Measurements from ENCODE around the gene FUOM. TPM values are rescaled to one million over a fixed set of nuclear protein-coding genes. Genes with fewer than 3 reads are reported as not detected.

Gene FUOM
- total RNA-seq, 1 experiment from 2014 or later, result 6.2 TPM

GRCh38 chr10:133346413-133346812, 11.4 kb downstream of the FUOM start:
- no peaks in the 10 kb centered on the region for H3K4me1 ChIP-seq (replicated peaks)
- no peaks in the 10 kb centered on the region for H3K36me3 ChIP-seq
- no peak for DNase-seq (ENCODE audit: low read depth in 1 of 2, low spot score in 2 of 2)
- no peaks in the 10 kb centered on the region for H3K9me3 ChIP-seq (replicated peaks)
- H3K4me3 ChIP-seq, result no peak overlapping the region
- peaks cover 34% of the 10 kb centered on the region for H3K27me3 ChIP-seq (replicated peaks)
- no peak overlapping the region for H3K27ac ChIP-seq

DNA sequence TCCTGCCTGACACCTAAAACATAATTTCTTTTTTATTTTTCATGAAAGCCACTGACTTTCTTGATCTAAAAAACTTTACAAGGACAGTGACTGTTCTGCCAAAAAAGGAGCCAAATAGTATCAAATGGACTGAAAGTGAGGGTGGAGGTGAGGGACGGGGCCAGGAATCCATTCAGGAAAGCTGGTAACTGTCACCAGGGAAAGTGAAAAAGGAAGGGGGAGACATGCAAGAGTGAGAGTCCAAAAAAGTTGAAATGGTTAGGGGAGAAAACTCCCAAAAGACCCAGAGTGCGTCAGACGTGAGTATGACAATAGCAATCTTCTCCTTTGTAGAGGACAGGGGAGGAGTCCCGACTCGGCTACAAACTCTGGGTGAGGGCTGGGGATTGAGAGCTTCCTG, 13.6 kb downstream of the FUOM start:
- H3K27ac ChIP-seq, result no peak overlapping the region

GRCh38 chr10:133343558-133343957, 14.3 kb downstream of the FUOM start:
- H3K4me3 ChIP-seq, result no peak overlapping the region
- DNase-seq (ENCODE audit: low read depth in 1 of 2, low spot score in 2 of 2), result no peak
- no peak overlapping the region for H3K27ac ChIP-seq
- H3K4me1 ChIP-seq (replicated peaks), result 0 out of 2 replicates have a peak, but pooled peaks cover 4% of the 10 kb centered on the region
- H3K9me3 ChIP-seq (replicated peaks), result peaks cover 3% of the 10 kb centered on the region; the same call in 1 of the 2 replicates
- H3K36me3 ChIP-seq, result no peaks in the 10 kb centered on the region
- H3K27me3 ChIP-seq (replicated peaks), result peaks cover 48% of the 10 kb centered on the region

More for the DNA sequence above, 13.6 kb downstream of the FUOM start:
- Histone ChIP-seq H3K27me3 (replicated peaks) (peaks cover 48% of the 10 kb centered on the region), H3K9me3 (replicated peaks) (peaks cover 3% of the 10 kb centered on the region; the same call in 1 of the 2 replicates), H3K4me1 (replicated peaks) (0 out of 2 replicates have a peak, but pooled peaks cover 4% of the 10 kb centered on the region), H3K36me3 (no peaks in the 10 kb centered on the region), H3K4me3 (no peak overlapping the region)
- DNase-seq (ENCODE audit: low read depth in 1 of 2, low spot score in 2 of 2), result no peak

GRCh38 chr10:133342942-133343341, 14.9 kb downstream of the FUOM start:
- Histone ChIP-seq H3K4me1 (replicated peaks) (0 out of 2 replicates have a peak, but pooled peaks cover 4% of the 10 kb centered on the region), H3K4me3 (no peak overlapping the region), H3K27me3 (replicated peaks) (peaks cover 48% of the 10 kb centered on the region), H3K36me3 (no peaks in the 10 kb centered on the region), H3K9me3 (replicated peaks) (peaks cover 6% of the 10 kb centered on the region; the same call in 1 of the 2 replicates), H3K27ac (no peak overlapping the region)
- no peak for DNase-seq (ENCODE audit: low read depth in 1 of 2, low spot score in 2 of 2)

GRCh38 chr10:133341983-133342382, 15.8 kb downstream of the FUOM start:
- Histone ChIP-seq H3K36me3 (no peaks in the 10 kb centered on the region), H3K9me3 (replicated peaks) (peaks cover 6% of the 10 kb centered on the region; the same call in 1 of the 2 replicates), H3K4me1 (replicated peaks) (0 out of 2 replicates have a peak, but pooled peaks cover 4% of the 10 kb centered on the region), H3K27me3 (replicated peaks) (peaks cover 56% of the 10 kb centered on the region), H3K27ac (no peak overlapping the region), H3K4me3 (no peak overlapping the region)
- no peak for DNase-seq (ENCODE audit: low read depth in 1 of 2, low spot score in 2 of 2)

- no peak overlapping the region for H3K4me3 ChIP-seq
- no peak for DNase-seq (ENCODE audit: low read depth in 1 of 2, low spot score in 2 of 2)
- no peaks in the 10 kb centered on the region for H3K36me3 ChIP-seq
- peaks cover 13% of the 10 kb centered on the region for H3K4me1 ChIP-seq (replicated peaks)
- no peak overlapping the region for H3K27ac ChIP-seq
- peaks cover 6% of the 10 kb centered on the region; the same call in 1 of the 2 replicates for H3K9me3 ChIP-seq (replicated peaks)
- peaks cover 63% of the 10 kb centered on the region for H3K27me3 ChIP-seq (replicated peaks)
Observed at GRCh38 chr10:133339708-133340380, 18.0 kb downstream of the FUOM start.

DNA sequence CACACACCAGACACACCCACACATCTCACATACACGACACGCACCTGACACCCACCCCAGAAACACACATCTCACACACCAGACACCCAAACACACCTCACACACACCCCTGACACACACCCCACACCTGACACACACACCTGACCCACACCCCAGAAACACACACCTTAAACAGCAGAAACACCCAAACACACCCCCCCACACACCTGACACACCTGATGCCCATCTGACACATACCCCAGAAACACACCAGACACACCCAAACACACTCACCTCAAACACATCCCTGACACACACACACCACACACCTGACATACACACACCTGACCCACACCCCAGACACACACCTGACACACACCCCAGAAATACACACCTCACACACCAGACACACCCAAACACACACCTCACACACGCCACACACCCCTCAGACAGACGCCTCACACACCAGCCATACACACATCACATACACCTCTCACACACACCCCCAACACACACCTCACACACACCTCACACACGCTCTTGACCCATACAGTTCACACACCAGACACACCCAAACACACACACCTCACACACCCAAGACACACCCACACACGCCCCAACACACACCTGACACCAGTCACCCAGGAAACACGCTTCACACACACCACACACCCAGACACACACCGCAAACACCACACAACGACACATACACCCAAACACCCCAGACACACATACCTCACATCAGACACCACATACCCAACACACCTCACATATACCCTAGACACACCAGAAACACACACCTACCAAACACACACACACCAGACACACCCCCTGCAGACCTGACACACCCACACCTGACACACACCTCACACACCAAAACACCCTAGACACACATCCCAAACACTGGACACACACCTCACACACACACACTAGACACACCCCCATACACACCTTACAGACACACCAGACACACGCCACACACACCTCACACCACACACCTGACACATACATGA, 19.4 kb downstream of the FUOM start:
- no peak for DNase-seq (ENCODE audit: low read depth in 1 of 2, low spot score in 2 of 2)
- Histone ChIP-seq H3K4me1 (replicated peaks) (peaks cover 15% of the 10 kb centered on the region), H3K4me3 (no peak overlapping the region), H3K9me3 (replicated peaks) (peaks cover 6% of the 10 kb centered on the region; the same call in 1 of the 2 replicates), H3K27ac (no peak overlapping the region), H3K27me3 (replicated peaks) (peaks cover 67% of the 10 kb centered on the region), H3K36me3 (no peaks in the 10 kb centered on the region)

DNA sequence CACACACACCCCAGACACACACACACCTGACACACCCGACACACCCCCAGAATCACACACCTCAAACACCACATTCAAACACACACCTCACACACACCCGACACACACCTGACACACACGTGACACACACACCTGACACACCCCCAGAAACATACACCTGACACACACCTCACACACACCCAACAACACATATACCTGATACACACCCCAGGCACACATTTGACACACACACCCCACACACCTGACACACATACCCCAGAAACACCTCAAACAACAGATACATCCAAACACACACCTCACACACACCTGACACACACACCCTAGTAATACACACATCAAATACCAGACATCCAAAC, 20.5 kb downstream of the FUOM start:
- Histone ChIP-seq H3K27me3 (replicated peaks) (peaks cover 65% of the 10 kb centered on the region), H3K4me3 (no peak overlapping the region), H3K27ac (no peak overlapping the region)

DNA sequence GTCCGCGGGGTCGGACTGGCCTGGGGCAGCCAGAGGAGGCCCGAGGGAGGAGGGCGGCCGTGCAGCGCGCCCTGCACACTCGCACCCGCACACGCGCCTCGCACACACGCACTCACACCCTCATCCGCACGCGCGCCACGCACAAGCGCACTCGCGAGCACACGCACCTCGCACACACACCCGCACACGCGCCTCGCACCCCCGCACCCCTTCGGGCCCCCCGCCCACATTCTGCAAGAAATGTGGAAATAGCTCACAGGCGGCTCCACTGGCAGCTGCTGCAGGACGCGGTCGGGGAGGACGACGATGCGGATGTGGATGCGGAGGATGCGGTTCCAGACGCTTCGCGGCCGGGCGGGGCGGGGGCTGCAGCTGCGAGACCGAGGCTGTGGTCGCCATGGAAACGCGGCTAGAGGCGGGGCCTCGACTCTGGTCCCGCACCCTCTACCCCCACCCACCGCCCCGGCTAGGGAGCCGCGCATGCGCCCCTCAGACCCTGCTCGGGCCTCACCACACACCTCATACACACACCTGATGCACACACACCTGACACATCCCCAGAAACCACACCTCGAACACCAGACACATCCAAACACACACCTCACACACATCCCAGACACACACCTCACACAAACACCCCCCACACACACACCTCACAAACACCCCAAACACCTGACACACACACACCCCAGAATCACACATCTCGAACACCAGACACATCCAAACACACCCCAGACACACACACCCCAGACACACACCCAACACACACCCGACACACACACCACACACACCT, 21.0 kb downstream of the FUOM start, which contains the start of gene CALY:
CALY (minus strand) TSS at position 320 of the 793 bp plus-strand sequence. CDS start 7,907 bp downstream, outside the sequence.
- no peak for DNase-seq (ENCODE audit: low read depth in 1 of 2, low spot score in 2 of 2)
- H3K27ac ChIP-seq, result no peak within 1 kb of the TSS
- peaks cover 65% of the 10 kb centered on the region for H3K27me3 ChIP-seq (replicated peaks)
- no peak within 1 kb of the TSS for H3K4me3 ChIP-seq
- no peaks in the 10 kb centered on the region for H3K36me3 ChIP-seq
- H3K9me3 ChIP-seq (replicated peaks), result peaks cover 6% of the 10 kb centered on the region; the same call in 1 of the 2 replicates
- H3K4me1 ChIP-seq (replicated peaks), result peaks cover 15% of the 10 kb centered on the region

More for the DNA sequence above, 20.5 kb downstream of the FUOM start:
- DNase-seq (ENCODE audit: low read depth in 1 of 2, low spot score in 2 of 2), result no peak
- Histone ChIP-seq H3K36me3 (no peaks in the 10 kb centered on the region), H3K9me3 (replicated peaks) (peaks cover 6% of the 10 kb centered on the region; the same call in 1 of the 2 replicates), H3K4me1 (replicated peaks) (peaks cover 15% of the 10 kb centered on the region)

GRCh38 chr10:133336118-133336576, 21.7 kb downstream of the FUOM start:
- H3K27me3 ChIP-seq (replicated peaks), result peaks cover 65% of the 10 kb centered on the region
- no peaks in the 10 kb centered on the region for H3K36me3 ChIP-seq
- peaks cover 6% of the 10 kb centered on the region; the same call in 1 of the 2 replicates for H3K9me3 ChIP-seq (replicated peaks)
- no peak for DNase-seq (ENCODE audit: low read depth in 1 of 2, low spot score in 2 of 2)
- H3K4me1 ChIP-seq (replicated peaks), result peaks cover 15% of the 10 kb centered on the region
- H3K4me3 ChIP-seq, result no peak overlapping the region
- no peak overlapping the region for H3K27ac ChIP-seq

DNA sequence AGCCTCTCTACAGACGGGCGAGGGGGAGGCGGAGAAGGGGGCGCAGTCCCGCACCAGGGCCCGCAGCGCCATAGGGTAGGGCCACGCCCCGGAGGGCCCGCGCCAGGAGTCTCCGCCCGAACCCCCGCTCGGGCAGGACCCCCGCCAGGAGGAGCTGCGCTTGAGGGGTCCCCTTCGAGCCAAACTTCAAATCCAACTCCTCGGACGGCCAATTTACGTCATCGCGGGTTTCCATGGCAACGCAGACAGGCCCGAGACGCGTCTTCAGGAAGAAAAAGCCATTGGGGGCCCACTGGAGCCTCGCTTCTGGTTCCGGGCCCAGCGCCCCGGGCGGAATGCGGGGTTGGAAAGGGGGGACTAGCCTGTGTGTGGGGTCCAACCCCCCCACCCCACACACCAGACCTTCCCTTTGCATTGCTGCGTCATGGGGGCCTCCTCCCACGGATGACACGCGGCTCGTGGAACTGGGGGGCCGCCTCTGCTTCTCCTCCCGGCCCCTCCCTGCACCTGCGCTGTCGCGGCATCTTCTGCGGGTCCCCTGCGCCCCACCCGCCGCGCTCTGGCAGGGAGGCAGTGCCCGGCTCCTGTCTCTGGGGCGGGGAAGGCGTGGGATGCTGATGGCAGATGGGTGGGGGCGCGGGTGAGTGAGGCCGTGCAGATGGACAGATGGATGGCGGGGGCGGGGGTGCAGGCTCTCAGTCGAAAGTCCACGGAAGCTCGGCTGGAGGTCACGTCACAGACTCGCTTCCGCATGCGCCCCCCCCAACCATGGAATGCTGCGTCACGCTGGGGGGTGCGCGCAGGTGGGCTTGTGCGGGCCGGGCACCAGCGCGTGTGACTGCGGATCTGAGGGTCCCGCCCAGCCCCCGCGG, 22.3 kb downstream of the FUOM start:
- no peaks in the 10 kb centered on the region for H3K36me3 ChIP-seq
- H3K4me3 ChIP-seq, result peak overlapping the region; percentile 10; the same call in 1 of the 2 replicates
- H3K4me1 ChIP-seq (replicated peaks), result peaks cover 15% of the 10 kb centered on the region
- no peak for DNase-seq (ENCODE audit: low read depth in 1 of 2, low spot score in 2 of 2)
- peaks cover 63% of the 10 kb centered on the region for H3K27me3 ChIP-seq (replicated peaks)
- H3K9me3 ChIP-seq (replicated peaks), result 0 out of 2 replicates have a peak, but pooled peaks cover 3% of the 10 kb centered on the region
- H3K27ac ChIP-seq, result no peak overlapping the region
